ENCODE data around the gene PHF21B. TPM values are rescaled to one million over a fixed set of nuclear protein-coding genes. Genes with fewer than 3 reads are reported as not detected.

Gene PHF21B
- total and polyA plus RNA-seq, 7 donors = 0.13 to 0.66 (median 0.28) TPM; not detected in 4

DNA sequence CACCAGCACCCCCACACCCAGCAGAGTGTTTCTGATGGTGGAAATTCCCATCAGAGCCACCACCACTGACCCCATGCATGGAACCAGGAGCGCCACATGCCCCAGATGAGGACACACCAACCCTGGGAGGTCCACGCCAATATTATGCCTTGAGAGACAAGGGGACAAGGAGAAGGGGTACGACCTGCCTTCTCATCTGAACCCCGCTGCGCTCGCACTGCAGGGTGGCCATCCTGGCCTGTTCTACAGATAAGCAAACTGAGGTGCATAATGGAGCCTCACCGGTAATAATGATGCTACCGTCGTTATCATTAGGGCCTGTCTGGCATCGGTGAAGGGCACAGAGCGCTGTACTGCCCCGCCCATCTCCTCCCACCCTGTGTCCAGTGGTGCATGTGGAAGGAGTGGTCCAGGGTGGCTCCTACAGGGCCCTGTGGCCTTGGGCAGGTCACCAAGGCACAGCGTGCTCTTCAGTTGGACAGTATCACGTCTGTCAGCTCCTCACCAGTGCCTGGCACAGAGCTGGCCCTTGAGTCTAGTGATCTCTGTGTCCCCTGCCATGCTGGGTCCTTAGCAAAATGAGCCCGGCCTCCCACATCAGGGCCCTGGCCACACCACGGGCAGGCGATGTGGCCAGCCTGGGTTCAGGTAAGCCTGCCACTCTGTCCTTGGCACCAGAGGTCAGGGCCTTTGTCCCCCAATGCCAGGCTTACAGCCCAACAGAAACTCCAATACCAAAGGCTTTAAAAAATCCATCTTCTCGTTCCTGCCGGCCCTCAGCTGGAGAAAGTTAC, 92.2 kb downstream of the PHF21B start:
- intact Hi-C loops (cut with DNase I) = no loop called here
- 83 to 88% methylated on average over 19 of the region's 19 CpGs for WGBS, 2 donors
- H3K4me1 ChIP-seq = no peaks in the 10 kb centered on the region
- no peak overlapping the region for H3K4me3 ChIP-seq
- H3K27me3 ChIP-seq = no peaks in the 10 kb centered on the region
- TF ChIP-seq POLR2AphosphoS5 (IDR thresholded peaks at IDR 0.05) (no peak), POLR2A (IDR thresholded peaks at IDR 0.05) (no peak)
- no peak overlapping the region for H3K27ac ChIP-seq
- no peaks in the 10 kb centered on the region for H3K9me3 ChIP-seq
- no peaks in the 10 kb centered on the region for H3K36me3 ChIP-seq
- DNase-seq = peak; percentile 30

DNA sequence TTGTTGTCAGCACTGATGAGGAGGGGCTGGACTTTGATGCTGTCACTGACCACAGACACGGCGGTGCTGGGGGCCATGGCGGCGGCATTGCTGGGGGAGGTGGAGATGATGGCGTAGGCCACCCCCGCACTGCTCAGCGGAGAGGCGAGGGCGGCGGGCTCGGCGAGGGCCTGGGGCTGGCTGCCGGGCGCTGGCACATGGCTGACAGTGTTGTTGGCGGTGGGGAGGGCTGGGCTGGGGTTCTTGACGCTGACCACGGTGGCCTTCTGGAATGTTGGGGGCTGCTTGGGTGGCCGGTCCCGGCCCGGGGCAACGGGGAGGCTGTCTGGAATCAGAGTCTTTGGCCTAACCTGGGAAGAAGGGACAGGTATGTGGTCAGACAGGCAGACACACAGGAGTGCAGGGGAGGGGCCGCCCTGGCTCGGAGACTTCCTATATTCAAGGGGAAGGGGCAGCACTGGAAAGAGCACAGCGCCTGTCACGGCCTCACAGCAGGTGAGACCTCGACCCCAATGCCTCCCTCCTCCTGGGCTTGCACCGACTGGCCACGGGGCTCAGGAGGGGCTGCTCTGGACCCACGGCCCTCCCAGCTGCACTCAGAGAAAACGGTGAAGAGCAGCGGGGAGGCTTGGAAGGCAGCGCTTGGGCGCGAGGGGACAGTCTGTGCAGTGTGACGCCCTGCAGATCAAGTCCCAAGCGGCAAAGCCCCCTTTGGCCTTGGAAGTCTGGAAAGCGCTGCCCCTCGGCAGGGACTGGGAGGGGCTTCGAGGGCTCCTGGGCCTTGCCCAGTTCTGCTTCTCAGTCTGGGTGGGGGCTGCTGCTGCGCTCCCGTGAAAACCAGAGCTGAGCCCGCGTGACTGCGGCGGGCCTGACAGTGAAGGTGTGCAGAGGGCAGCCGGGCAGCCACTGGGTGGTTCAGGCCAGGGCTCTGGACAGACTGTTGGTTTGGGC, 93.2 kb downstream of the PHF21B start:
- intact Hi-C loops (cut with DNase I) = no loop called here
- peak; percentile 53 for DNase-seq
- 79 to 87% methylated on average over 46 of the region's 46 CpGs for WGBS, 2 donors

GRCh38 chr22:44915441-44915840, 94.4 kb downstream of the PHF21B start:
- H3K4me1 ChIP-seq = no peaks in the 10 kb centered on the region
- H3K36me3 ChIP-seq = no peaks in the 10 kb centered on the region
- intact Hi-C loops (cut with DNase I) = no loop called here
- DNase-seq = peak; percentile 44
- H3K27ac ChIP-seq = no peak overlapping the region
- H3K9me3 ChIP-seq = no peaks in the 10 kb centered on the region
- 83 to 90% methylated on average over 10 of the region's 10 CpGs for WGBS, 2 donors
- TF ChIP-seq, protein P1, sequence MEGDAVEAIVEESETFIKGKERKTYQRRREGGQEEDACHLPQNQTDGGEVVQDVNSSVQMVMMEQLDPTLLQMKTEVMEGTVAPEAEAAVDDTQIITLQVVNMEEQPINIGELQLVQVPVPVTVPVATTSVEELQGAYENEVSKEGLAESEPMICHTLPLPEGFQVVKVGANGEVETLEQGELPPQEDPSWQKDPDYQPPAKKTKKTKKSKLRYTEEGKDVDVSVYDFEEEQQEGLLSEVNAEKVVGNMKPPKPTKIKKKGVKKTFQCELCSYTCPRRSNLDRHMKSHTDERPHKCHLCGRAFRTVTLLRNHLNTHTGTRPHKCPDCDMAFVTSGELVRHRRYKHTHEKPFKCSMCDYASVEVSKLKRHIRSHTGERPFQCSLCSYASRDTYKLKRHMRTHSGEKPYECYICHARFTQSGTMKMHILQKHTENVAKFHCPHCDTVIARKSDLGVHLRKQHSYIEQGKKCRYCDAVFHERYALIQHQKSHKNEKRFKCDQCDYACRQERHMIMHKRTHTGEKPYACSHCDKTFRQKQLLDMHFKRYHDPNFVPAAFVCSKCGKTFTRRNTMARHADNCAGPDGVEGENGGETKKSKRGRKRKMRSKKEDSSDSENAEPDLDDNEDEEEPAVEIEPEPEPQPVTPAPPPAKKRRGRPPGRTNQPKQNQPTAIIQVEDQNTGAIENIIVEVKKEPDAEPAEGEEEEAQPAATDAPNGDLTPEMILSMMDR (IDR thresholded peaks at IDR 0.05) = no peak
- TF ChIP-seq POLR2A (IDR thresholded peaks at IDR 0.05) (no peak), POLR2AphosphoS5 (IDR thresholded peaks at IDR 0.05) (no peak), EP300 (IDR thresholded peaks at IDR 0.05) (no peak)
- H3K4me3 ChIP-seq = no peak overlapping the region
- H3K27me3 ChIP-seq = no peaks in the 10 kb centered on the region

More for the DNA sequence above, 93.2 kb downstream of the PHF21B start:
- Histone ChIP-seq H3K4me3 (no peak overlapping the region), H3K4me1 (no peaks in the 10 kb centered on the region), H3K27me3 (no peaks in the 10 kb centered on the region), H3K36me3 (no peaks in the 10 kb centered on the region), H3K27ac (no peak overlapping the region), H3K9me3 (no peaks in the 10 kb centered on the region)
- TF ChIP-seq EP300 (IDR thresholded peaks at IDR 0.05) (no peak), POLR2A (IDR thresholded peaks at IDR 0.05) (no peak), POLR2AphosphoS5 (IDR thresholded peaks at IDR 0.05) (no peak)
- TF ChIP-seq, protein P1 (IDR thresholded peaks at IDR 0.05) = no peak

- 66 to 83% methylated on average over 13 of the region's 13 CpGs for WGBS, 2 donors
- Histone ChIP-seq H3K36me3 (no peaks in the 10 kb centered on the region), H3K9me3 (no peaks in the 10 kb centered on the region), H3K27me3 (no peaks in the 10 kb centered on the region), H3K4me1 (no peaks in the 10 kb centered on the region), H3K27ac (no peak overlapping the region), H3K4me3 (no peak overlapping the region)
- peak; percentile 41 for DNase-seq
- intact Hi-C loops (cut with DNase I) = no loop called here
- TF ChIP-seq, protein P1 (IDR thresholded peaks at IDR 0.05) = no peak
- TF ChIP-seq POLR2A (IDR thresholded peaks at IDR 0.05) = no peak
- no peak for TF ChIP-seq POLR2AphosphoS5 (IDR thresholded peaks at IDR 0.05)
- TF ChIP-seq EP300 (IDR thresholded peaks at IDR 0.05) = no peak
Measured at GRCh38 chr22:44914026-44914721, 95.6 kb downstream of the PHF21B start.

Data from sigmoid colon (tissue), 7 donors.